Activated effector memory CD4-positive, alpha-beta T cell treated with anti-CD3 and anti-CD28 coated beads, Interleukin-2, amount 50 U/mL, for 16 hours (primary cell): Measurements from ENCODE around the gene TIGD6.

Experiments
- DNase-seq: peaks from one replicate; pipeline ENCODE4 v3.0.0-alpha.2; 2020

The TIGD6 gene

GRCh38 chr5:150015415-150015814, 15.0 kb upstream of the TIGD6 start:
- DNase-seq: no peak

GRCh38 chr5:150014456-150014855, 14.0 kb upstream of the TIGD6 start:
- DNase-seq: no peak

GRCh38 chr5:150013931-150014330, 13.5 kb upstream of the TIGD6 start:
- DNase-seq: no peak

GRCh38 chr5:150009671-150010387, 9.4 kb upstream of the TIGD6 start:
- DNase-seq: no peak

- DNase-seq: no peak
Observed at GRCh38 chr5:150007050-150007449, 6.6 kb upstream of the TIGD6 start.

- DNase-seq: no peak
Observed at GRCh38 chr5:150006318-150006717, 5.9 kb upstream of the TIGD6 start.

- peak; percentile 83 for DNase-seq
Observed at GRCh38 chr5:150001660-150002486, 1.4 kb upstream of the TIGD6 start.

- peak; percentile 82 for DNase-seq
Observed at GRCh38 chr5:150000990-150001659, 671 bp upstream of the TIGD6 start.

GRCh38 chr5:149999866-150000255, 593 bp downstream of the TIGD6 start:
- no peak for DNase-seq

GRCh38 chr5:149999359-149999758, 1.1 kb downstream of the TIGD6 start:
- no peak for DNase-seq

GRCh38 chr5:149998281-149998680, 2.2 kb downstream of the TIGD6 start:
- no peak for DNase-seq

GRCh38 chr5:149996205-149996890, 4.1 kb downstream of the TIGD6 start:
- no peak for DNase-seq

GRCh38 chr5:149995385-149996204, 4.9 kb downstream of the TIGD6 start:
- DNase-seq: no peak

- DNase-seq: no peak
Observed at GRCh38 chr5:149993471-149993870, 7.0 kb downstream of the TIGD6 start.

GRCh38 chr5:149990518-149991376, 9.7 kb downstream of the TIGD6 start:
- DNase-seq: peak; percentile 87

- no peak for DNase-seq
Observed at GRCh38 chr5:149988126-149988525, 12.3 kb downstream of the TIGD6 start.

- DNase-seq: no peak
Observed at GRCh38 chr5:149982505-149982904, 17.9 kb downstream of the TIGD6 start.

- DNase-seq: no peak
Observed at GRCh38 chr5:149981206-149981605, 19.2 kb downstream of the TIGD6 start.

- DNase-seq: no peak
Observed at GRCh38 chr5:149979896-149980295, 20.6 kb downstream of the TIGD6 start.

- DNase-seq: no peak
Observed at GRCh38 chr5:149975409-149975808, 25.0 kb downstream of the TIGD6 start.
